Lung (tissue), 12 donors: ENCODE data around the gene NEURL1B. TPM values are rescaled to one million over a fixed set of nuclear protein-coding genes. Genes with fewer than 3 reads are reported as not detected.

Experiments
- ATAC-seq: fragments of 200-7000 bp; cut with Tn5 transposase; one replicate; pipeline ENCODE4 v1.9.1; 2020; ENCODE audit warnings: moderate number of reproducible peaks; ENCODE audit not compliant: insufficient read depth, low FRiP score
- DNase-seq, 3 donors: peaks; one replicate each; pipeline ENCODE4 v3.0.0-alpha.2; 2013 to 2017
- H3K27ac ChIP-seq, 2 donors: one replicate each; pipeline ENCODE4 v1.5.1; 2013; ENCODE audit warnings: mild to moderate bottlenecking in 2 of 2, moderate library complexity in 2 of 2, control low read depth in 1 of 2, inconsistent platforms in 1 of 2, low read depth in 1 of 2, low read length in 1 of 2
- H3K27me3 ChIP-seq, 3 donors: one replicate each; pipeline ENCODE4 v1.5.1; 2013; ENCODE audit warnings: low read length in 2 of 3; ENCODE audit not compliant: control insufficient read depth in 3 of 3, insufficient read depth in 3 of 3
- H3K36me3 ChIP-seq, 4 donors: one replicate each; pipeline ENCODE4 v1.5.1; 2013; ENCODE audit warnings: low read length in 4 of 4, mild to moderate bottlenecking in 1 of 4, moderate library complexity in 1 of 4; ENCODE audit not compliant: control insufficient read depth in 4 of 4, insufficient read depth in 4 of 4
- H3K4me1 ChIP-seq, 5 donors: one replicate each; pipeline ENCODE4 v1.5.1; 2013; ENCODE audit warnings: low read length in 5 of 5, mild to moderate bottlenecking in 2 of 5, moderate library complexity in 1 of 5; ENCODE audit not compliant: control insufficient read depth in 5 of 5, insufficient read depth in 5 of 5
- H3K4me3 ChIP-seq: one replicate; pipeline ENCODE4 v1.5.1; 2013; ENCODE audit warnings: mild to moderate bottlenecking, control low read depth, moderate library complexity
- H3K9ac ChIP-seq, 2 donors: one replicate each; pipeline ENCODE4 v1.5.1; 2013; ENCODE audit warnings: low read length in 2 of 2, control low read depth in 1 of 2; ENCODE audit not compliant: insufficient read depth in 1 of 2
- H3K9me3 ChIP-seq, 4 donors: one replicate each; pipeline ENCODE4 v1.5.1; 2013; ENCODE audit warnings: low read length in 3 of 4, mild to moderate bottlenecking in 1 of 4, moderate library complexity in 1 of 4; ENCODE audit not compliant: control insufficient read depth in 4 of 4, insufficient read depth in 3 of 4
- CTCF ChIP-seq: IDR thresholded peaks from 2 replicates; pipeline ENCODE4 v1.5.1; 2012; ENCODE audit warnings: mild to moderate bottlenecking; ENCODE audit errors: control extremely low read depth, extremely low read depth
- WGBS, 2 donors: extraction: QIAGEN DNeasy Blood & Tissue Kit; methylation state at CpG; one replicate each; pipeline ENCODE4 v1.1.7; 2013; 5-methylcytosine and 5-hydroxymethylcytosine counted together
- polyA plus RNA-seq, 2 donors: library from polyadenylated mRNA; stranded (reverse); fragments of 200-250 nt; gene quantifications; one replicate each; pipeline ENCODE4 v1.2.1, GENCODE V29; 2013
- total RNA-seq, 2 donors: library from RNA; depleted of rRNA in 1 of 2; stranded (reverse); fragments of >200 nt in 1 of 2; gene quantifications; one replicate each; pipeline ENCODE4 v1.2.1, GENCODE V29; 2014 to 2021
- donor health status: control.
- donor health status: control.
- donor health status: Bipolar disorder and iron deficiency.
- donor health status: healthy.
- donor health status: DM: yes; HTN: yes; CAD: no.

NEURL1B gene
- total and polyA plus RNA-seq, 4 donors: 5.1 to 26.4 (median 11.8) TPM

- no peak overlapping the region for H3K9ac ChIP-seq
- TF ChIP-seq CTCF: no peak
- no peak overlapping the region for H3K4me3 ChIP-seq
- H3K9me3 ChIP-seq: peaks cover 0 to 5% (median 2%) of the 10 kb centered on the region in 4 donors
- no peaks in the 10 kb centered on the region for H3K36me3 ChIP-seq
- no peak overlapping the region for H3K27ac ChIP-seq
- no peaks in the 10 kb centered on the region for H3K27me3 ChIP-seq
- DNase-seq: no peak
- peaks cover 2 to 14% (median 9%) of the 10 kb centered on the region in 5 donors for H3K4me1 ChIP-seq
- ATAC-seq: no peak
Observed at GRCh38 chr5:172605466-172605865, 35.6 kb upstream of the NEURL1B start.

GRCh38 chr5:172606156-172606785 is 34.8 kb upstream of the NEURL1B start:
- no peaks in the 10 kb centered on the region for H3K36me3 ChIP-seq
- H3K27ac ChIP-seq: no peak overlapping the region
- 71 to 73% methylated on average over 4 of the region's 4 CpGs for WGBS, 2 donors
- H3K9me3 ChIP-seq: peaks cover 0 to 5% (median 2%) of the 10 kb centered on the region in 4 donors
- TF ChIP-seq CTCF: no peak
- H3K4me1 ChIP-seq: peaks cover 0 to 14% (median 9%) of the 10 kb centered on the region in 5 donors
- no peaks in the 10 kb centered on the region for H3K27me3 ChIP-seq
- no peak for ATAC-seq
- no peak overlapping the region for H3K4me3 ChIP-seq
- H3K9ac ChIP-seq: no peak overlapping the region
- DNase-seq: no peak

GRCh38 chr5:172607213-172607793 is 33.8 kb upstream of the NEURL1B start:
- no peaks in the 10 kb centered on the region for H3K36me3 ChIP-seq
- ATAC-seq (no peak), DNase-seq (no peak)
- H3K9ac ChIP-seq: no peak overlapping the region
- H3K27me3 ChIP-seq: no peaks in the 10 kb centered on the region
- 72 to 78% methylated on average over 6 of the region's 6 CpGs for WGBS, 2 donors
- H3K9me3 ChIP-seq: peaks cover 0 to 5% (median 2%) of the 10 kb centered on the region in 4 donors
- TF ChIP-seq CTCF: no peak
- peaks cover 0 to 14% (median 9%) of the 10 kb centered on the region in 5 donors for H3K4me1 ChIP-seq
- H3K27ac ChIP-seq: peak overlapping the region in 1 of 2 donors; percentile 25
- no peak overlapping the region for H3K4me3 ChIP-seq
